ENCODE measurements around the gene ALK.

The ALK gene

DNA sequence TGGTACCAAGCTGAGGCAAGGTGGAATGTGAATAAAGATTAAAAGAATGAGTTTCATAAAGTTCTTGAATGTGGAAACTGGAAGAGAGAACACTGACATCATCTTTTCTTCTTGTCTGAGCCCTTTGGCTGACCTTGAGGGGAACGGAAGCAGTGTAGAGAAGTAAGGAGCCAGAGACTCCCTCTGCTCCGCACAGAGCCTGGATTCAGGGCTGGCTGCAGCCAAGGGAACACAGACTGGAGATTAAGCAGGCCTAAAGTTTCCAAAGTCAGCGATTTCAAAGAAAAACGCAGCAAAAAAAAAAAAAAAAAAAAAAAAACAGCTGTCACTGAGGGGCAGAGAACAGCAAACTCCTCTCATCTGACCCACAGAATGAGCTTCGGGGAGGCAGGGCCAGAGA is 19.3 kb upstream of the ALK start:
- no peak overlapping the region for H3K4me3 ChIP-seq (ENCODE audit: low read depth, low read length)
- H3K27me3 ChIP-seq (ENCODE audit: control insufficient read depth, insufficient read depth, low read length): no peaks in the 10 kb centered on the region
- H3K4me1 ChIP-seq (ENCODE audit: control insufficient read depth, insufficient read depth, low read length): no peaks in the 10 kb centered on the region
- H3K36me3 ChIP-seq (ENCODE audit: control insufficient read depth, insufficient read depth, low read length): no peaks in the 10 kb centered on the region
- H3K9me3 ChIP-seq (ENCODE audit: control insufficient read depth, insufficient read depth, low read depth, low read length): no peaks in the 10 kb centered on the region
- H3K27ac ChIP-seq (ENCODE audit: low read depth, low read length): no peak overlapping the region
- no peak overlapping the region for H3K9ac ChIP-seq (ENCODE audit: low read length)

DNA sequence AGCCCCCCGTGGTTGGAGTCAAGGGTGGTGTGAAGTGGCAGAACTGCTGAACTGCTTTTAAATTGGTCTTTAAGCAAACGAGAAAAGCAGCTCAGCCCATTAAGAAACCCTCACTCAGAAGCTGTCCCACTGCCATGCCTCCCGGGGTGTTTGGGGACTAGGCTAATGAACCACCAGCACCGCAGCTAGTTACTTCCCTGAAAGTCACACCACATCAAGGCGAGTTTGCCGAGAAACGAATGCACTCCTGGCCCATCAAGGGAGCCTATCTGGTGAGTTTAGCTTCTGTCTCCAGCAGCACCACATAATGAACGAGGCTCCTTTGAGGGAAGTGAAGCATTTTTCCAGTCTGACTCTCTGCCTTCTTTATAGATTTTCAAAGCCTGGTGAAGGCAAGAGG is 14.6 kb upstream of the ALK start:
- H3K27ac ChIP-seq (ENCODE audit: low read depth, low read length): no peak overlapping the region
- no peak overlapping the region for H3K4me3 ChIP-seq (ENCODE audit: low read depth, low read length)
- no peaks in the 10 kb centered on the region for H3K36me3 ChIP-seq (ENCODE audit: control insufficient read depth, insufficient read depth, low read length)
- no peaks in the 10 kb centered on the region; the same call in 1 of the 2 replicates for H3K27me3 ChIP-seq (ENCODE audit: control insufficient read depth, insufficient read depth, low read length)
- H3K9me3 ChIP-seq (ENCODE audit: control insufficient read depth, insufficient read depth, low read depth, low read length): no peaks in the 10 kb centered on the region
- H3K4me1 ChIP-seq (ENCODE audit: control insufficient read depth, insufficient read depth, low read length): no peaks in the 10 kb centered on the region
- no peak overlapping the region for H3K9ac ChIP-seq (ENCODE audit: low read length)

DNA sequence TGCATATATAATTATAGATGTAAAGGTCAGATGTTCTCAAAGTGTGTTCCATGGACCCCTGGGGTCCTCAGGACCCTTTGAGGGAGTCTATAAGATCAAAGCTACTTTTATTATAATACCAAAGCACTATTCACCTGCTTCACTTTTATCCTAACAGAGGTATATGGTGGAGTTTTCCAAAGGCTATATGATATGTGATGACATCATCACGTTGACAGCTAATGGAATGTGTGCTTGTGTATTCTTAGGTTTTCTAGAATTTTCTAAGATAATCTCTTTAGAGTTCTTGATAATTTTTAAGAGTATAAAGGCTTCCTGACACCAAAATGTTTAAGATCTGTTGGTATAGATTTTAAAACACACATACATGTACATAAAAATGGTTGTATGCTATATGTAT is 10.4 kb upstream of the ALK start:
- Histone ChIP-seq H3K9me3 (ENCODE audit: control insufficient read depth, insufficient read depth, low read depth, low read length) (no peaks in the 10 kb centered on the region), H3K36me3 (ENCODE audit: control insufficient read depth, insufficient read depth, low read length) (no peaks in the 10 kb centered on the region), H3K4me3 (ENCODE audit: low read depth, low read length) (no peak overlapping the region), H3K27me3 (ENCODE audit: control insufficient read depth, insufficient read depth, low read length) (no peaks in the 10 kb centered on the region; the same call in 1 of the 2 replicates), H3K9ac (ENCODE audit: low read length) (no peak overlapping the region), H3K4me1 (ENCODE audit: control insufficient read depth, insufficient read depth, low read length) (no peaks in the 10 kb centered on the region), H3K27ac (ENCODE audit: low read depth, low read length) (no peak overlapping the region)

DNA sequence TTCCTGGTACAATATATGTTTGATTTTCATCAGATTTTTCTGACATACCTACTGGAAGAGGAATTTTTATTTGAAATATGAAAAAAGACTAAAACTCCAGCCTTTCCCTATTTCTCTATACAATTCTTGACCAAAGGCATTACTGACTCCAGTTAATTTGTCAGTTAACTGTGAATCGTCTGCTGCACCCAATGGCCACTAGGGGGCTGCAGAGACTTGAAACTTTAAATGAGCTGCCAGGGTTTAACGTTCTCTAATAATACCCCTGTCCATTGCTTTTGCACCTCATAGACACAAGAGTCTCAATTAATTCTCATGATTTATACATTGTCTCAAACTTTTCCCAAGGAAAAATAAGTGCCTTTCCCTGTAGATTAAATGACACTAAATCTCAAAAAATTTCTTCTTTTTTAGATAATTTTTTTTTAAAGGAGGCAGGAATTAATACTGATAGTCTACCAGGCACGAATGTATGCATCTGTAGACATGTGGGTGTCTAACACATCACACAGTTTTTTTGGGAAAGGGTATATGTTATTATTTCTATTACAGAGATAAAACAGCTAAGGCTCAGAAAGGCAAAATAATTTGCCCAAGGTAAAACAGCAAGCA is 1.8 kb upstream of the ALK start:
- peaks cover 32% of the 10 kb centered on the region for H3K27me3 ChIP-seq (ENCODE audit: control insufficient read depth, insufficient read depth, low read length)
- H3K36me3 ChIP-seq (ENCODE audit: control insufficient read depth, insufficient read depth, low read length): no peaks in the 10 kb centered on the region
- H3K4me1 ChIP-seq (ENCODE audit: control insufficient read depth, insufficient read depth, low read length): peaks cover 11% of the 10 kb centered on the region
- H3K4me3 ChIP-seq (ENCODE audit: low read depth, low read length): no peak overlapping the region
- H3K9me3 ChIP-seq (ENCODE audit: control insufficient read depth, insufficient read depth, low read depth, low read length): no peaks in the 10 kb centered on the region
- no peak overlapping the region for H3K27ac ChIP-seq (ENCODE audit: low read depth, low read length)
- H3K9ac ChIP-seq (ENCODE audit: low read length): no peak overlapping the region

DNA sequence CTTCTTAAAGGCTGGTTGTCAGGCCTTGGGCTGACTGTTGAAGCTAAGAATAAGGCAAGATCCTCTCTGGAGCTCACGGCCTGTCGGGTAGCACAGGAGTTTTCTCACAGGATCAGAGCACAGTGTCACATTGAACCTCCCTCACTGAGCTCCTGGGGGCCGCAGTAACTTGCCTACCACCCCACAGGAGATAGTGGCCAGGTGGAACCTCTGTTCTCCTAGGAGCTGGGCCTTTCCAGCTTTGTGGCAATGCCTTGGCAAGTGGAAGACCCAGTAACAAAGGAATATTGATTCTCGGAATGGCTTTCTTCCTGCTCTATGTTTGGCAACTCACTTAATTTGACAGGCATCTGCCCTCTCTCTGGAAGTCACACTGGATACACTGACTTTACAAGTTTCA is 1.2 kb upstream of the ALK start:
- H3K36me3 ChIP-seq (ENCODE audit: control insufficient read depth, insufficient read depth, low read length): no peaks in the 10 kb centered on the region
- peaks cover 38% of the 10 kb centered on the region for H3K27me3 ChIP-seq (ENCODE audit: control insufficient read depth, insufficient read depth, low read length)
- H3K9ac ChIP-seq (ENCODE audit: low read length): no peak overlapping the region
- H3K4me3 ChIP-seq (ENCODE audit: low read depth, low read length): no peak overlapping the region
- H3K4me1 ChIP-seq (ENCODE audit: control insufficient read depth, insufficient read depth, low read length): peaks cover 11% of the 10 kb centered on the region
- no peaks in the 10 kb centered on the region for H3K9me3 ChIP-seq (ENCODE audit: control insufficient read depth, insufficient read depth, low read depth, low read length)
- no peak overlapping the region for H3K27ac ChIP-seq (ENCODE audit: low read depth, low read length)

DNA sequence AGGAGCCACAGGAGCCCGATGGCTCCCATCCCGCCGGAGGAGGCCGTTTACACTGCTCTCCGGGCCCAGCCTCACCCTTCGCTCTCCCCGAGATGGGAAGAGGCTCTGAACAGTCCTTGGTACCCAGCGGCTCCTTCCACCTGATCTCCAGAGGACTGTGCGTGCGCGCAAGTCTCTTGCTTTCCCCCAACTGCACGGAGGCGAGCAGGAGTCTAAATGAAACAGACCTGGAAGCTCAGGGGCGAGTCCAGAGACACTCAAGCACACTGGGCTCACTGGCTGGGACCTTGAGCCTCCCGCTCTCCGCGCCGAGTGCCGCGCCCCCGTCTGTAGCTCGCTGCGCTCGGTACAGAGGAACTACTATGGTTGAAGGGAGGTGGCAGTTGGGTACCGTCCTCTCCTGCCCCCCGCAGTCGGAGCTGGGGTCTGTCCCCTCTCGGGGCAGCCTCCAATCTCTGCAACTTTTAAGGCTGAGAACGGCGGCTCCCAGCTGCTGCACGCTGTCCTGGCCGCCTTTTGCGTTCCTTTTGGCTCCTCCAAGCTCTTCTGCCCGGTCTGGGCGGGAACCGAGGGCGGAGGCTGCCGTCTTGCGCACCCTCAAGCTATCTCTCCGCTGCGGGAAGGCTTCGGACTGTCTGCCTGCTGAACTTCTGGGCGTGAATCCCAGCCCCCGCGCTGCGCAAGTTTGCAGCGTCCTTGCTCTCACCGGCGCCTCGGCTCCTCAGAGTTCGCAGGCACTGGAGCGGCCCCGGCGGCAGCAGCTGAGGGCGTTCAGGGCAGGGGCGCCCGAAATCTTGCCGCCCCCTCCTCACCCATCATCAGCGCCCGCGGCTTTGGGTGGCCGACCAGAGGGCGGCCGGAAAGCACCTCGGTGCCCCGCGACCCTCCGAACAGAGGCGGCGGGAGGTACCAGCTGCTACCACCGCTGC is 491 bp downstream of the ALK start:
- Histone ChIP-seq H3K27ac (ENCODE audit: low read depth, low read length) (no peak overlapping the region), H3K9me3 (ENCODE audit: control insufficient read depth, insufficient read depth, low read depth, low read length) (no peaks in the 10 kb centered on the region)

DNA sequence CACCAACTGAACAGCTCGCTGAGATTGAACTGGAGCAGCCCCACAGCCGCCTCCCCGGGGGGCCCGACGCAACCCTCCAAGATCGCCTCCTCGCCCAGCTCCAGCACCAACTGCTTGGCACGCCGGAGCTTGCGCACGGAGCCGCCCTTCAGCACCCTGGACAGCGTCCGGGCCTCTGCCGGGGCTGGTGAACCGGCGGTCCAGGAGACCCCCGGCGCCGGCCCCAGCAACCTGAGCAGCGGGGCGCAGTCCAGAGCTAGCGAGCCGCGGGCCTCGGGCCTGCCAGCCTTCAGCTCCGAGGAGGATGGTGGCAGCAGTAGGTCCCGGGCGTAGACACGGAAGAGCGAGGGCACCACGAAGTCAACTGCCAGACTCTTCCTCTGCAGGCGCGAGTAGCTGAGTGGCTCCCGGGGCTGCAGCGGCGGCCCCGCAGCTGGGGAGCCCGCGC is 1.2 kb downstream of the ALK start:
- no peaks in the 10 kb centered on the region for H3K36me3 ChIP-seq (ENCODE audit: control insufficient read depth, insufficient read depth, low read length)
- peaks cover 54% of the 10 kb centered on the region for H3K27me3 ChIP-seq (ENCODE audit: control insufficient read depth, insufficient read depth, low read length)
- H3K9me3 ChIP-seq (ENCODE audit: control insufficient read depth, insufficient read depth, low read depth, low read length): no peaks in the 10 kb centered on the region
- H3K9ac ChIP-seq (ENCODE audit: low read length): no peak overlapping the region
- H3K4me3 ChIP-seq (ENCODE audit: low read depth, low read length): peak overlapping the region; percentile 56
- peaks cover 11% of the 10 kb centered on the region for H3K4me1 ChIP-seq (ENCODE audit: control insufficient read depth, insufficient read depth, low read length)
- no peak overlapping the region for H3K27ac ChIP-seq (ENCODE audit: low read depth, low read length)

More for the DNA sequence above, 491 bp downstream of the ALK start:
- H3K9ac ChIP-seq (ENCODE audit: low read length): no peak overlapping the region
- peak overlapping the region; percentile 56 for H3K4me3 ChIP-seq (ENCODE audit: low read depth, low read length)
- peaks cover 11% of the 10 kb centered on the region for H3K4me1 ChIP-seq (ENCODE audit: control insufficient read depth, insufficient read depth, low read length)
- H3K36me3 ChIP-seq (ENCODE audit: control insufficient read depth, insufficient read depth, low read length): no peaks in the 10 kb centered on the region
- H3K27me3 ChIP-seq (ENCODE audit: control insufficient read depth, insufficient read depth, low read length): peaks cover 52% of the 10 kb centered on the region

DNA sequence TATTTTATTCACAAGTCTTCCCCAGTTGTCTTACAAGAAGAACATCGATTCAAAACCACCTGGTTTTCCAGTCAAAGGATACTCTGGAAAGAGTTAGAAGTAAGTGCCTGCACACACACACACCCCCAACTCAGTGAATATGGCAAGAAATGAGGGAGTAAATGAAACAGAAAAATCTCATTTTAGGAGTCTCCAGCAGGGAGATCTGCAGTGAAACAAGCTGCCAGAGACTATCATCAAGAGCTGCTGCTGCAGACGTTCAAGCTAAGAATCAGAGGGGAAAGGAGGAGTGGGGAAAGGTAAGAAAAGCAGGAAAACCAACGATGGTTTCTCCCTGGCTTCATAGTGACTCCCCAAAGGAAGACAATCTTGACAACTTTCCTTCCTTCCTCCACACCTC is 2.4 kb downstream of the ALK start:
- Histone ChIP-seq H3K4me1 (ENCODE audit: control insufficient read depth, insufficient read depth, low read length) (peaks cover 11% of the 10 kb centered on the region), H3K27ac (ENCODE audit: low read depth, low read length) (no peak overlapping the region), H3K27me3 (ENCODE audit: control insufficient read depth, insufficient read depth, low read length) (peaks cover 64% of the 10 kb centered on the region), H3K36me3 (ENCODE audit: control insufficient read depth, insufficient read depth, low read length) (no peaks in the 10 kb centered on the region), H3K9me3 (ENCODE audit: control insufficient read depth, insufficient read depth, low read depth, low read length) (no peaks in the 10 kb centered on the region), H3K9ac (ENCODE audit: low read length) (no peak overlapping the region), H3K4me3 (ENCODE audit: low read depth, low read length) (no peak overlapping the region)

DNA sequence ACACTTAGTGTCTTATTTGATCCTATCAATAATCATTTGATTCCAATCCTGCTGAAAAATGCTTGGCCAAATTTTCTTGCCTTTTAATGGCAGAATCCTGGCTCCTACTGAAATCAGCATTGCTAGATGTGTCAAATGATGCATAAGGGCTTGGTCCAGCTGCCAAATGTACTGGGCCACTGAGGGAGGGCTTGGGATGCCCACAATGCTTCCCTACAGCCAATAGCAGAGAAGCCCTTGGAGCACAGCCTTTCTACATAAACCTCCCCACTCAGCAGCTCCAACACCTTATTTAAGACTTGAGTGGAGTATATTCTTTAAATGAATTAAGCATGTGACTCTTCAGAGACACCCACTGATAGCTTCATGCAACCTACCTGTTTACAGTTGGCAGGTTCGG is 3.6 kb downstream of the ALK start:
- Histone ChIP-seq H3K27ac (ENCODE audit: low read depth, low read length) (no peak overlapping the region), H3K36me3 (ENCODE audit: control insufficient read depth, insufficient read depth, low read length) (no peaks in the 10 kb centered on the region), H3K4me1 (ENCODE audit: control insufficient read depth, insufficient read depth, low read length) (peaks cover 11% of the 10 kb centered on the region)

DNA sequence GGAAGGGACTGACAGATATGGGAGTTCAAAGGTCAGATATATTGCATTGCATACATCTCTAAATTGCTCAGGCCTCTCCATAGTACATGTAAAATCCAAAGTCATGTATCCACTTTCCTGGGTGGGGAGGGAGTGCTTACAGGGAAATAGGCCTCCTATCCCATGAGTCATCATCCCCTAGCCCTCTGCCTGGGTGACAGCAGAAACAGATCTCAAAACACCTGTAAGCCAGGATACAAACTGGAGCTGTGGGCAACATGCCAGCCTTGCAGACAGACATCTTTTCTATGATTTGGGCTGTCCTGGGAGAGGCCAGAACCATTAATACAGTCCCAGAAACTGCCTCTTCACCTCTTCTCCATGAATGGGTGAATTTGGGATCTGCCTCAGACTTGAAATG is 4.8 kb downstream of the ALK start:
- Histone ChIP-seq H3K4me3 (ENCODE audit: low read depth, low read length) (no peak overlapping the region), H3K27me3 (ENCODE audit: control insufficient read depth, insufficient read depth, low read length) (peaks cover 74% of the 10 kb centered on the region), H3K9ac (ENCODE audit: low read length) (no peak overlapping the region), H3K9me3 (ENCODE audit: control insufficient read depth, insufficient read depth, low read depth, low read length) (no peaks in the 10 kb centered on the region), H3K27ac (ENCODE audit: low read depth, low read length) (no peak overlapping the region), H3K4me1 (ENCODE audit: control insufficient read depth, insufficient read depth, low read length) (peaks cover 7% of the 10 kb centered on the region), H3K36me3 (ENCODE audit: control insufficient read depth, insufficient read depth, low read length) (no peaks in the 10 kb centered on the region)

More for the DNA sequence above, 3.6 kb downstream of the ALK start:
- Histone ChIP-seq H3K27me3 (ENCODE audit: control insufficient read depth, insufficient read depth, low read length) (peaks cover 74% of the 10 kb centered on the region), H3K9ac (ENCODE audit: low read length) (no peak overlapping the region), H3K9me3 (ENCODE audit: control insufficient read depth, insufficient read depth, low read depth, low read length) (no peaks in the 10 kb centered on the region), H3K4me3 (ENCODE audit: low read depth, low read length) (no peak overlapping the region)

DNA sequence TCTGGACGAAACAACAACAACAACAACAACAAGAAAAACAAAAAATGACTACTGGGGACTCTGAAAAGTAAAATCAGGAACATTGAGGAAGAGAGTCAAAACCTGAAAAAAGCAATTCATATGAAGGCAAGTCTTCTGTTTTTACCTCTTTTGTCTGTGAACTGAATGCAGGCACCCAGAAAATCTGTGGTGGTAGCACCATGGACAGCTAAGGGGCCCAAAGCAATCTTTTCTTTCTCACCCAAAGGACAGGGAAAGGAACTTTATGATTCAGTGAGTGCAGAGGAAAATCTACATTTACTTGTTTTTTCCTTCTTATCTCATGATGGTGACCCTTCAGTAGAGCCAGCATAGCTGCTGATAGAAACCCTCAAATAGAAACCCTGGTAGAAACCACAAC is 10.4 kb downstream of the ALK start:
- H3K9me3 ChIP-seq (ENCODE audit: control insufficient read depth, insufficient read depth, low read depth, low read length): no peaks in the 10 kb centered on the region
- H3K9ac ChIP-seq (ENCODE audit: low read length): no peak overlapping the region

More for the DNA sequence above, 10.4 kb downstream of the ALK start:
- Histone ChIP-seq H3K4me3 (ENCODE audit: low read depth, low read length) (no peak overlapping the region), H3K27me3 (ENCODE audit: control insufficient read depth, insufficient read depth, low read length) (peaks cover 23% of the 10 kb centered on the region; the same call in 1 of the 2 replicates), H3K4me1 (ENCODE audit: control insufficient read depth, insufficient read depth, low read length) (no peaks in the 10 kb centered on the region), H3K36me3 (ENCODE audit: control insufficient read depth, insufficient read depth, low read length) (no peaks in the 10 kb centered on the region), H3K27ac (ENCODE audit: low read depth, low read length) (no peak overlapping the region)

Data from HUES6 (cell line).